AML-193 (cell line): ENCODE results near the gene MAD2L2.

Experiments used
- DNase-seq, 2 experiments: peaks; one replicate each; lab custom pipeline; 2025; lab: John Stamatoyannopoulos, UW

Gene MAD2L2

DNA sequence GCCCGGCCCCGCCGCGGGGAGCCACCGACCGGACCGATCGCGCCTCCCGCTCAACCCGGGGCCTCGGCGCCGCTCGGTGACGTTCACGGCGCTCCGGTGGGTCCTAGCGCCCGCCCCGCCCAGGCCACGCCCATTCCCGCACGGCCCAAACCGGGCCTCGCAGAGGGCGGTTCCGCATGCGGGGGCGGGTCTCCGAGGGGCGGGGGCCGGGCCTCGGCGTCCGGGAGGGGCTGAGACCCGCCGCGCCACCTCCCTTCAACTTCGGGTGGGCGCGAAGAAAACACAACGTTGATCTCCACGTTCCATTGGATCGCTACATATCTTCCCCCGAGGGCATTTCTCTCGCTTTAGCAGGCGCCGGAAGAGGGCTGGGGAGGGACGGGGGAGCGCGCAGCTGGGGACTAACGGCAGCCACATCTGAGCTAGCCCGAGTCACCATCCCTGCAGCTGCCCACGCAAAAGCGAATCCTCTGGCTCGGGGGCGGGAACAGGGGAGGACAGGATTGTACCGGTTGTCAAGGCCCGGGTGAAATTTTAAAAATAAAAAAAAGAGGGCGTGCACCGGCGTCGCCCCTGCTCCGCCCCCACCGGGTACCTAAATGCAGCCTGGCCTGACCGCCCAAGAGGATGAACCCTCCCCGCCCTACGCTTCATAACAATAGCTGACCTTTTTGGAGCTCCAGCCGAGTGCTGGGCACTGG lies at the start of gene MAD2L2:
Gene MAD2L2, minus strand, starts transcription at position 78 of the 701 bp plus-strand sequence. CDS start 547 bp downstream, outside the sequence.
- DNase-seq = peak; percentile 86

DNA sequence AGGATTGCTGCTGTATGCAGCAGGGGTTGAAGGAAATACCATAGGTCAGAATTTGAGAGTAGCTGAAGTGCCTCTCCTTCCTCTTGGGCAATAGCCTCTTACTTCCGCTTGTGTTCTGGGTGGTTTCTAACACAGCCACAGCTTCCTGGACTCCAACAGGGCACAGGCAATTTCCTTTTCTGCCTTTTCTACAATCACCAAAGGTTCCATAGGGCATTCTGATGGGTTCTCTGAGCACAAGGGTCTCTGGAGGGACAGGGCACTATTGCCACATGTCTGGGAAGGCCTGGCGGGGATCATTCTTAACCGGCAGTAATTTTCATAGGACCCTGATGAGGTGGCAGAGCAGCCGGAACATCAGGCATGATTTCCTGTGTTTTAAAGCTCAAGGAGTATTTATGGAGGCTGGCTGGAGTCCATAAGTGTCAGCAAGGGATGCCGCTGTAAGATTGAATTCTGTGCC lies 49.5 kb upstream of the MAD2L2 start:
- DNase-seq = peak; percentile 97 to 98

GRCh38 chr1:11729498-11730428 lies 48.8 kb upstream of the MAD2L2 start:
- peak; percentile 28 to 34 for DNase-seq

DNA sequence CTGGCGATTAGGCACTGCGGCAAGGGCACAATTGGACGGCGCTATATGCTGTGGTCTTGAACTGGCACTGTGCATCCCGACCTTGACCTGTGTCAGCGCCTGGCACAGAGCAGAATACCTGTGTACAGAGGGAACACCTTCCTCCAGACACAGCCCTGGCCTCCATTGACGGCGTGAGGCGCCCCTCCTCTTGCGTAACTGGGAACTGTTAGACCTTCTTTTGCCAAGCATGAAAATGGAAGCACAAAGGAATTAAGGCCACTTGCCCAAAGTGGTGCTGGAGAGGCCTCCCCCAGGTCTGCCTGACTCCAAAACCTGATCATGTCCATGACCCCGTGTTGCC lies 48.2 kb upstream of the MAD2L2 start:
- no peak for DNase-seq

DNA sequence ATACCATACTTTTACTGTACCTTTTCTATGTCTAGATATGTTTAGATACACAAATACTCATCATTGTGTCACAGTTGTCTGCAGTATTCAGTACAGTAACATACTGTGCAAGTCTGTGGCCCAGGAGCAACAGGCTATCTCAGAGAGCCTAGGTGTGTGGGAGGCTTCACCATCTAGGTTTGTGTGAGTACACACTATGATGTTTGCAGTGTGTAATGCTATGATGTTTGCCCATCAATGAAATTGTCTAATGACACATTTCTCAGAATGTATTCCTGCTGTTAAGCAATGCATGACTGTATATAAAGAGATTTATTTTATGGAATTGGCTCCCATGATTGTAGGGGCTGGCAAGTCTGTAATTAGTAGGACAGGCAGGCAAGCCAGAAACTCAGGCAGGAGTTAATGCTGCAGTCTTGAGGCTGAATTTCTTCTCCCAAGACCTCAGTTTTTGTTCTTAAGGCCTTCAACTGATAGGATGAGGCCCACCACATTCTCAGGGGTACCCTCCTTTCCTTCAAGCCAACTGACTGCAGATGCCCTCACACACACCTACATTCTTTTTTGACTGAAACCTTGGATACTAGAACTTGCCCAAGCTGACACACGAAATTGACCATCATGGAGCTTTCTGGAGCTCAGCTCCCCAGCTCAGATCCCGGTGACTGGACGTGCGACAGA lies 47.3 kb upstream of the MAD2L2 start:
- DNase-seq = no peak

GRCh38 chr1:11727119-11727518 lies 46.2 kb upstream of the MAD2L2 start:
- no peak for DNase-seq

GRCh38 chr1:11725616-11726015 lies 44.7 kb upstream of the MAD2L2 start:
- peak; percentile 21 to 27 for DNase-seq

- DNase-seq = no peak
Observed at GRCh38 chr1:11722538-11722937, 41.6 kb upstream of the MAD2L2 start.

GRCh38 chr1:11721311-11721710 lies 40.4 kb upstream of the MAD2L2 start:
- DNase-seq = no peak

GRCh38 chr1:11720525-11720924 lies 39.6 kb upstream of the MAD2L2 start:
- no peak for DNase-seq

- DNase-seq = no peak
Observed at GRCh38 chr1:11720033-11720376, 39.1 kb upstream of the MAD2L2 start.

- DNase-seq = peak; percentile 85 to 87
Observed at GRCh38 chr1:11719313-11720032, 38.5 kb upstream of the MAD2L2 start.

- no peak for DNase-seq
Observed at GRCh38 chr1:11714831-11715575, 34.1 kb upstream of the MAD2L2 start.

- no peak for DNase-seq
Observed at GRCh38 chr1:11713095-11713494, 32.1 kb upstream of the MAD2L2 start.

- no peak for DNase-seq
Observed at GRCh38 chr1:11712285-11712684, 31.3 kb upstream of the MAD2L2 start.

DNA sequence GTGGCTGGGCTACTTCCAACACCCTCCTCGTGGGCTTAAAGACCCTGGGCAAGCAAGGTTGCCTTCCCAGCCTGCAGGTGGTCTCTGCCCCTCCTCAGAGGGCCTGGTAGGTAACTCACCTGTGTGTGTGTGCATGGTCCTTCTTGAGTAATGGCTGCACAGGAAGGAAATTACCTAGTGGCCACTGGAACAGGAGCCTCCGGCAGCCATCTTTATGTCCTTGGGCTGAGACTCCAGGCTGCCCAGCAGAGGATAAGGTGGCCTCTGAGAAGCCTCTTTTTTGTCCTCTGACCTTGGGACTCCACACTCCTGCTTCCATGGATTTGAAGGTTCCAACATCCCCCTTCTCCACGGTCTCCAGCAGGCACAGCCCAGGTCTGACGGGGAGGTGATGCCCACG lies 30.5 kb upstream of the MAD2L2 start:
- no peak for DNase-seq

DNA sequence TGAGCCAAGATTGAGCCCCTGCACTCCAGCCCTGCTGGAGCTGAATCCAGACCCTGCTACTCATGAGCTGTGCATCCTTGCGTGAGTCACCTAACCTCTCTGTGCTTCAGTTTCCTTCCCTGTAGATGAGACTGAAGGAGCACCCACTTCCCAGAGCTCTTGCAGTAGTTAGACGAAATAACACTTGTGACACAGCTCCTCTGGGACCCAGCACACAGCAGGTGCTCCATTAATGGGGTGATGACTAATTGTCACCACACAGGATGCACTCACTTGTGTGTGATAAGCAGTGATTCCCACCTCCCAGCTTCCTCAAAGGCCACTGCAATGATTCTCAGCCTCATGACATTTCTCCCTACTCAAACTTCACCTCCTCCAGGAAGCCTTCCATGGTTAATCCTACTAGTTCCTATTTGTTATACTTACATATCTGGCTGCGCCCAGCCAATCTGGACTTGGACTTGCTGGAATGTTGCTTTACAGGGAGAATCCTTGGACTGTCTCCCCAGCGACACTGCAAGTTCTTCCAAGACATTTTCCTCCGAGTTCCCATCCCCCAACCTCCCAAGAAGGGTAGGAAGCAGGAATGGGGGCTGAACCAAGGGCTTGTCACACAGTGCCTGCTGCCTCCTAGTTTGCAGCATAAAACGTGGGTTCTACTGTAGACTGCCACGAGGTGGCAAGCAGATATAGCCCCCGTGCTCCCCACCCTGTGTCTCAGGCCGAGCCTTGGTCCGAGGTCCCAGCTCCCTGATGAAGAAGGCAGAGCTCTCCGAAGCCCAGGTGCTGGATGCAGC lies 27.8 kb upstream of the MAD2L2 start:
- DNase-seq = no peak

DNA sequence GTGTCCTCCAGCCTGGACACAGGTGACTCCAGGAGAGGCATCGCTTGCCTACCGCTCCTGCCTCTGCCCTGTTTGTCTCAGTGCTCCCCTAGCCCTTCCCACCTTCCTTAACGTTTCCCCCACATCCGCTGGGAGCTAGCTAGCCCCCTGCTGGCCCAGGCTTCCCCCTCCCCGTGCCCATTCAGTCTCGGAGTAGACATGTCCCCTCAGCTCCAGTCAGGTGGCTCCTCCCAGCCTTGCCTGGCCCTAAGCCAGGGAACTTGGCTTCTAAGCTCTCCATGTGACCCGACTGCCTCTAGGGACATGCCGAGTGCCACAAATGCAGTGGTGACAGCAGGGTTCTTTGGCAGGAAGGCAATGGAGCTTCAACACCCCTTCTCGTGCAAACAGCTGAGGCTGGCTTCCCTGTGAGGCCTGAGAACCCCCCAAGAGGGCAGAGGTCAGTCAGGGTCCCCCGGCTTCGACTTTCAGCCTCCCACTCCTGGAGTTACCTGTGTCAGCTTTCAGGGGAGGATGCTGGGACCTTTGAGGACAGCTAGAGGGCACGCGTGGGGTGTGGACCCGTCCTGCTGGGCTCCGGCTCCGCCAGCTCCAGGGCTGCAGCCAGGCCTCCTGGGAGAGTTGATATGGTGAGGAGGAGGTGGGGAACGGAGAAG lies 26.8 kb upstream of the MAD2L2 start:
- DNase-seq = no peak

DNA sequence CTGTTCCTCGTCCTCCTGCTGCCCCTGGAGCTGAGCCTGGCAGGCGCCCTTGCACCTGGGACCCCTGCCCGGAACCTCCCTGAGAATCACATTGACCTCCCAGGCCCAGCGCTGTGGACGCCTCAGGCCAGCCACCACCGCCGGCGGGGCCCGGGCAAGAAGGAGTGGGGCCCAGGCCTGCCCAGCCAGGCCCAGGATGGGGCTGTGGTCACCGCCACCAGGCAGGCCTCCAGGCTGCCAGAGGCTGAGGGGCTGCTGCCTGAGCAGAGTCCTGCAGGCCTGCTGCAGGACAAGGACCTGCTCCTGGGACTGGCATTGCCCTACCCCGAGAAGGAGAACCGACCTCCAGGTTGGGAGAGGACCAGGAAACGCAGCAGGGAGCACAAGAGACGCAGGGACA lies 25.3 kb upstream of the MAD2L2 start:
- no peak for DNase-seq

GRCh38 chr1:11705596-11705995 lies 24.6 kb upstream of the MAD2L2 start:
- no peak for DNase-seq
